ENCODE measurements around the gene NEK6.

The NEK6 gene

GRCh38 chr9:124257844-124258606 lies at the start of gene NEK6:
Gene NEK6, plus strand, starts transcription at chr9:124257949. Its CDS starts 44,016 bp downstream, at chr9:124301965.
- DNase-seq = no peak

- peak; percentile 19 for DNase-seq
Observed at GRCh38 chr9:124208571-124208970, 49.2 kb upstream of the NEK6 start.

- no peak for DNase-seq
Observed at GRCh38 chr9:124209279-124209678, 48.5 kb upstream of the NEK6 start.

GRCh38 chr9:124209774-124210173 lies 48.0 kb upstream of the NEK6 start:
- DNase-seq = no peak

- peak; percentile 66 for DNase-seq
Observed at GRCh38 chr9:124210697-124211096, 47.1 kb upstream of the NEK6 start.

GRCh38 chr9:124212381-124213050 lies 45.2 kb upstream of the NEK6 start:
- DNase-seq = no peak

- no peak for DNase-seq
Observed at GRCh38 chr9:124213396-124213795, 44.4 kb upstream of the NEK6 start.

- DNase-seq = no peak
Observed at GRCh38 chr9:124214116-124214515, 43.6 kb upstream of the NEK6 start.

GRCh38 chr9:124214596-124215367 lies 43.0 kb upstream of the NEK6 start:
- DNase-seq = no peak

GRCh38 chr9:124215368-124215910 lies 42.3 kb upstream of the NEK6 start:
- no peak for DNase-seq

- DNase-seq = no peak
Observed at GRCh38 chr9:124215956-124216355, 41.8 kb upstream of the NEK6 start.

- peak; percentile 68 for DNase-seq
Observed at GRCh38 chr9:124216474-124217176, 41.1 kb upstream of the NEK6 start.

GRCh38 chr9:124217836-124218437 lies 39.8 kb upstream of the NEK6 start:
- DNase-seq = no peak

GRCh38 chr9:124218438-124218982 lies 39.2 kb upstream of the NEK6 start:
- peak; percentile 31 for DNase-seq

- DNase-seq = no peak
Observed at GRCh38 chr9:124218987-124219461, 38.7 kb upstream of the NEK6 start.

GRCh38 chr9:124220946-124221451 lies 36.8 kb upstream of the NEK6 start:
- no peak for DNase-seq

GRCh38 chr9:124221676-124222075 lies 36.1 kb upstream of the NEK6 start:
- DNase-seq = no peak

GRCh38 chr9:124222109-124222508 lies 35.6 kb upstream of the NEK6 start:
- no peak for DNase-seq

- DNase-seq = no peak
Observed at GRCh38 chr9:124222918-124223720, 34.6 kb upstream of the NEK6 start.

GRCh38 chr9:124225945-124226344 lies 31.8 kb upstream of the NEK6 start:
- DNase-seq = no peak

- DNase-seq = no peak
Observed at GRCh38 chr9:124228516-124228915, 29.2 kb upstream of the NEK6 start.
